CD14-positive monocyte (primary cell): ENCODE data around the gene TOR4A. TPM values are rescaled to one million over a fixed set of nuclear protein-coding genes. Genes with fewer than 3 reads are reported as not detected.
A peak's percentile ranks its signal among the peaks of the same experiment; 100 is the strongest.
"Not testable (repeated sequence)": the region's sequence is repeated elsewhere in the genome, so short reads cannot be mapped to it uniquely, and the experiment has no call there.

Source experiments
- DNase-seq, 3 donors: peaks; one replicate each; pipeline ENCODE4 v3.0.0-alpha.2; 2011 to 2022
- H2AFZ ChIP-seq: 2 replicates; pipeline ENCODE4 v1.6.0; 2012; ENCODE audit warnings: mild to moderate bottlenecking, low read depth, low read length, inconsistent platforms; ENCODE audit not compliant: insufficient read depth, poor library complexity, severe bottlenecking
- H3K27ac ChIP-seq, 2 donors: 1 replicate in 1 of 2; 2 replicates in 1 of 2; pipeline ENCODE4 v1.5.1; 2012 to 2013; ENCODE audit warnings: low read length in 2 of 2, control low read depth in 1 of 2, inconsistent platforms in 1 of 2, low read depth in 1 of 2, mild to moderate bottlenecking in 1 of 2
- H3K27me3 ChIP-seq, 2 donors: one replicate each; pipeline versions ENCODE4 v1.6.0 to v1.6.1; 2011 to 2013; ENCODE audit warnings: low read length in 2 of 2; ENCODE audit not compliant: control insufficient read depth in 2 of 2, insufficient read depth in 2 of 2
- H3K36me3 ChIP-seq, 2 donors: replicated peaks in 1 of 2; 1 replicate in 1 of 2; 2 replicates in 1 of 2; pipeline versions ENCODE4 v1.5.1 to v1.6.1; 2012 to 2013; ENCODE audit warnings: low read length in 2 of 2, control low read depth in 1 of 2, inconsistent platforms in 1 of 2, mild to moderate bottlenecking in 1 of 2; ENCODE audit not compliant: insufficient read depth in 2 of 2, control insufficient read depth in 1 of 2
- H3K4me1 ChIP-seq, 2 donors: 1 replicate in 1 of 2; 2 replicates in 1 of 2; pipeline versions ENCODE4 v1.5.1 to v1.6.1; 2012 to 2013; ENCODE audit warnings: low read length in 2 of 2, control low read depth in 1 of 2, inconsistent platforms in 1 of 2, mild to moderate bottlenecking in 1 of 2, moderate library complexity in 1 of 2; ENCODE audit not compliant: insufficient read depth in 2 of 2, control insufficient read depth in 1 of 2
- H3K4me2 ChIP-seq: replicated peaks from 2 replicates; pipeline ENCODE3; 2012; ENCODE audit warnings: low read length, moderate library complexity, mild to moderate bottlenecking; ENCODE audit not compliant: poor library complexity, severe bottlenecking; ENCODE audit errors: extremely low read depth
- H3K4me3 ChIP-seq, 3 experiments: fragments of 200-600 bp in 1 of 3; sonication (generic) in 1 of 3; replicated peaks in 1 of 3; 1 replicate in 2 of 3; 2 replicates in 1 of 3; pipeline ENCODE4 v1.5.1; 2011 to 2013; ENCODE audit warnings: low read length in 3 of 3, mild to moderate bottlenecking in 3 of 3, control low read depth in 2 of 3, low read depth in 2 of 3, inconsistent platforms in 1 of 3, moderate library complexity in 1 of 3
- H3K79me2 ChIP-seq: 2 replicates; pipeline ENCODE4 v1.6.0; 2012; ENCODE audit warnings: mild to moderate bottlenecking, control low read depth, inconsistent platforms, low read length, moderate library complexity; ENCODE audit not compliant: insufficient read depth
- H3K9ac ChIP-seq: 2 replicates; pipeline ENCODE4 v1.6.0; 2017; ENCODE audit warnings: low read length, mild to moderate bottlenecking; ENCODE audit not compliant: insufficient read depth, poor library complexity, severe bottlenecking
- H3K9me3 ChIP-seq, 2 donors: replicated peaks in 1 of 2; 1 replicate in 1 of 2; 2 replicates in 1 of 2; pipeline versions ENCODE4 v1.5.1 to v1.6.1; 2012 to 2013; ENCODE audit warnings: low read length in 2 of 2, control low read depth in 1 of 2; ENCODE audit not compliant: control insufficient read depth in 1 of 2, insufficient read depth in 1 of 2
- H4K20me1 ChIP-seq: 2 replicates; pipeline ENCODE4 v1.6.0; 2012; ENCODE audit warnings: mild to moderate bottlenecking, low read length, control low read depth, moderate library complexity; ENCODE audit not compliant: insufficient read depth
- H3K27ac Mint-ChIP-seq, 7 donors: one replicate each; pipeline ENCODE4 v1.8.0; 2020; ENCODE audit warnings: mild to moderate bottlenecking in 7 of 7, mixed read lengths in 7 of 7, moderate library complexity in 6 of 7, inconsistent platforms in 2 of 7
- H3K27me3 Mint-ChIP-seq, 3 donors: one replicate each; pipeline ENCODE4 v1.8.0; 2021 to 2022; ENCODE audit warnings: low read depth in 3 of 3, mild to moderate bottlenecking in 3 of 3, mixed read lengths in 3 of 3, moderate library complexity in 3 of 3, inconsistent platforms in 1 of 3
- H3K36me3 Mint-ChIP-seq, 2 donors: one replicate each; pipeline ENCODE4 v1.8.0; 2020; ENCODE audit warnings: mixed read lengths in 2 of 2, inconsistent platforms in 1 of 2, mild to moderate bottlenecking in 1 of 2
- H3K4me1 Mint-ChIP-seq: one replicate; pipeline ENCODE4 v1.8.0; 2020; ENCODE audit warnings: mild to moderate bottlenecking, mixed read lengths
- H3K4me3 Mint-ChIP-seq, 2 donors: one replicate each; pipeline ENCODE4 v1.8.0; 2020; ENCODE audit warnings: mild to moderate bottlenecking in 2 of 2, mixed read lengths in 2 of 2, moderate library complexity in 1 of 2
- H3K9me3 Mint-ChIP-seq, 7 donors: one replicate each; pipeline ENCODE4 v1.8.0; 2020 to 2022; ENCODE audit warnings: mixed read lengths in 7 of 7, mild to moderate bottlenecking in 6 of 7, moderate library complexity in 6 of 7, inconsistent platforms in 2 of 7
- CTCF ChIP-seq: fragments of 200-600 bp; IDR thresholded peaks from one replicate; pipeline ENCODE4 v1.8.0; 2022; ENCODE audit warnings: antibody characterized with exemption, mild to moderate bottlenecking
- WGBS: methylation state at CpG from one replicate; pipeline ENCODE4 v1.1.5; 2013; ENCODE audit warnings: missing lambda C conversion rate; ENCODE audit not compliant: insufficient coverage; 5-methylcytosine and 5-hydroxymethylcytosine counted together
- intact Hi-C, 2 donors: fragments of 100-400 bp; cut with micrococcal nuclease; formaldehyde crosslinking; loops; one replicate each; pipeline versions ENCODE4 v1.15.0 to v1.15.1; 2023
- polyA plus RNA-seq, 3 donors: library from polyadenylated mRNA; depleted of rRNA in 1 of 3; unstranded in 2 of 3; stranded (reverse) in 1 of 3; fragments of 300-500 nt in 2 of 3; fragments of >200 nt in 1 of 3; fragmentation: Illumina TruSeq in 2 of 3; gene quantifications; 1 replicate in 2 of 3; 2 replicates in 1 of 3; pipeline ENCODE4 v1.2.3, GENCODE V29; 2012 to 2021

TOR4A gene
- polyA plus RNA-seq, 3 donors: 13.7 to 17.6 (median 15.4) TPM

- H3K9me3 Mint-ChIP-seq, H3K4me3 Mint-ChIP-seq, H3K9ac ChIP-seq, H3K4me3 ChIP-seq, H3K27me3 Mint-ChIP-seq, H3K27me3 ChIP-seq, H2AFZ ChIP-seq, H3K4me2 ChIP-seq, H3K27ac Mint-ChIP-seq, H3K27ac ChIP-seq, DNase-seq, H3K79me2 ChIP-seq, H3K4me1 ChIP-seq, H3K4me1 Mint-ChIP-seq, H3K9me3 ChIP-seq, intact Hi-C loops: not testable (repeated sequence)
- WGBS: 100% methylated on average over 3 of the region's 15 CpGs
- peaks cover 31 to 73% of the 10 kb centered on the region in 2 donors for H3K36me3 Mint-ChIP-seq
- H3K36me3 ChIP-seq: peaks cover 42 to 55% of the 10 kb centered on the region in 2 donors
- peak; percentile 59 for TF ChIP-seq CTCF
- peaks cover 24% of the 10 kb centered on the region for H4K20me1 ChIP-seq
These were observed 15.2 kb upstream of the TOR4A start for GRCh38 chr9:137262173-137262908.

- H3K27ac Mint-ChIP-seq: no peak overlapping the region
- Histone ChIP-seq H3K9me3 (no peaks in the 10 kb centered on the region), H3K36me3 (peaks cover 42 to 60% of the 10 kb centered on the region in 2 donors), H3K79me2 (peaks cover 2% of the 10 kb centered on the region), H3K4me2 (no peak overlapping the region), H3K27me3 (no peaks in the 10 kb centered on the region), H3K4me1 (peaks cover 6 to 10% of the 10 kb centered on the region in 2 donors), H4K20me1 (peaks cover 25% of the 10 kb centered on the region), H3K27ac (no peak overlapping the region), H3K9ac (no peak overlapping the region), H2AFZ (no peak overlapping the region), H3K4me3 (no peak overlapping the region)
- 93% methylated on average over 21 of the region's 24 CpGs for WGBS
- no peak for TF ChIP-seq CTCF
- no peaks in the 10 kb centered on the region for H3K27me3 Mint-ChIP-seq
- no peak overlapping the region for H3K4me3 Mint-ChIP-seq
- H3K4me1 Mint-ChIP-seq: peaks cover 9% of the 10 kb centered on the region
- intact Hi-C loops: no loop called here
- peaks cover 0 to 5% (median 0%) of the 10 kb centered on the region in 7 donors for H3K9me3 Mint-ChIP-seq
- H3K36me3 Mint-ChIP-seq: peaks cover 36 to 73% of the 10 kb centered on the region in 2 donors
- no peak for DNase-seq
These were observed 14.6 kb upstream of the TOR4A start for GRCh38 chr9:137262909-137263285.
